Subcutaneous preadipocyte (primary cell): ENCODE data around the gene NRBP1. TPM values are rescaled to one million over a fixed set of nuclear protein-coding genes. Genes with fewer than 3 reads are reported as not detected.

Experiments
- small RNA-seq: library from RNA; depleted of rRNA; stranded (forward); fragments of <200 nt; gene quantifications from one replicate; pipeline ENCODE3, GENCODE V24; 2012
- total RNA-seq: library from RNA; depleted of rRNA; stranded (reverse); fragments of >200 nt; gene quantifications from 2 replicates; pipeline ENCODE4 v1.2.3, GENCODE V29; 2012

The NRBP1 gene
- total RNA-seq = 89.7 and 101 TPM in 2 replicates

DNA sequence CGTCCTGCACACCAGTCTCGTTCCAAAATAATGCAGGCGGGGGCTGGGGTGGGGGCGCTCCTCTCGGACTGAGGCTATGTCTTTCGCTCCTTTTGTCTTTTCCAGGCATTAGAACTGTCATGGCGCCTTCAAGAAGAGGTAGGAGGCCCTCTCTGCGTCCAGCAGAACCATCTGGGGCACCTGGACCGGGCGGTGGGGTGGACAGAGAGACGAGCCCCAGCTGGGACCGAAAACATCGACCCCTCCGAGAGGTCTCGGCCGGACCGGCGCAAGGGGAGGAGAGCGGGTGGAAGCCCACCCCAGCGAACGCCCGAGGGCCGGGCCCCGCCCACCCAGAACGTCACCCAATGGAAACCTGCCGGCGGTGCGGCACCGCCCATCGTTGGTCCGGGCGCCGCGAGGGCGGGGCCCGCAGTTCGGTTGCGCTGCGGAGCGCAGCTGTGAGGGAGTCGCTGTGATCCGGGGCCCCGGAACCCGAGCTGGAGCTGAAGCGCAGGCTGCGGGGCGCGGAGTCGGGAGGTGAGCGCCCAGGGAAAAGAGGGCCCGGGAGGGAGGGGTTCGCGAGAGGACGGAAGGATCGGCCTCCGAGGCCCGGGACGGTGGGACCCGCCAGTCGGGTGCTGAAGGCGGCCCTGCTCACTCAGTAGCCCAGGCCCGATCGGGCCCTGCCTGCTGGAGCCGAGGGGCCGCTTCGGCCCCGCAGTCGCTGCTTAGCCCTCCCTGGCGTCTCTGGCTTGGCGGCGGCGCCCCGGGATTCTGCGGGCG, at the start of gene NRBP1:
TSS of gene NRBP1 (plus strand) at position 419 of the 765 bp plus-strand sequence. CDS start 4,643 bp downstream, outside the sequence.

DNA sequence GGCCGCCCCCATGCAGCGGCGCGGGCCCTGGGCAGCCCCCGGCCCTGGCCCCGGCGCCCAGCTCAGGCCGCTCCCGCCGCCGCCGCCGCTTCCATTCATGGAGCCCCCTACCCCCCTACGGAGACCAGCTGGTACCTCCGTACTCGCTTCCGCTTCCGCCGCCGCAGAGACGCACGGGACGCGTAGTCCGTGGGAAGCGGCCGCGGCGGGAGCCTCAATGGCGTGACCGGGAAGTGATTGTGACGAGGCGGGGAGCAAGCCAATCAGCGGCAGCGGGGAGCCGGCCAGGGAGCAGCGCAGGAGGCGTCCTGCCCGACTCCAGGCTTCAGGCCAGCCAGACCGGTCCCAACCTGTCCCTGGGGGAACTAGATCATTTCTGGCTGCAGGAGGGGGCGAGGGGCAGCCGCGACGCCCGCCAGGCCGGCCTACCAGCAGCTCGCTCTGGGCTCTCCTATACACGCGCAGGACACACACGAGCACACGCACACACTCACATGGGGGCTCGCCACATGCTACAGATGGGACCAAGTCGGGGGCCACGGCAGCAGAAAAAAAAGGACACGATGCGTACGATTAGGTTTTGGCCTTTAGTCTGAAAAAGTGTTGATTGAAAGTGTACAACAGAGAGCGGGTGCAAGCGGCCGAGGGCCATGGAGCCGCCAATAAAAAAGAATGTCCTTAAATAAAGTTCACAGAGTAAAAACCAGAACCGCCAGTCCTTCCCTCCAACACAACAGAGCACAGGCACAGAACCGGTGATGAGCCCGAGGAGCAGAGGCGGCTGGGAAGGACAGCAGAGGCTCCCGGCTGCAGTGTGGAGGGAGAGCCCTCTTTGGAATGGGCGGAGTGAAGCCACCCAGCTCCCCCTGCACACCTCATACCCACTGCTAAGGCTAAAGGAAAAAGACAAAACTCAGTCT, 47.5 kb upstream of the NRBP1 start, which contains the start of gene ZNF513:
TSS of gene ZNF513 (minus strand) at position 109 of the 920 bp plus-strand sequence. CDS start 208 bp downstream, outside the sequence.

DNA sequence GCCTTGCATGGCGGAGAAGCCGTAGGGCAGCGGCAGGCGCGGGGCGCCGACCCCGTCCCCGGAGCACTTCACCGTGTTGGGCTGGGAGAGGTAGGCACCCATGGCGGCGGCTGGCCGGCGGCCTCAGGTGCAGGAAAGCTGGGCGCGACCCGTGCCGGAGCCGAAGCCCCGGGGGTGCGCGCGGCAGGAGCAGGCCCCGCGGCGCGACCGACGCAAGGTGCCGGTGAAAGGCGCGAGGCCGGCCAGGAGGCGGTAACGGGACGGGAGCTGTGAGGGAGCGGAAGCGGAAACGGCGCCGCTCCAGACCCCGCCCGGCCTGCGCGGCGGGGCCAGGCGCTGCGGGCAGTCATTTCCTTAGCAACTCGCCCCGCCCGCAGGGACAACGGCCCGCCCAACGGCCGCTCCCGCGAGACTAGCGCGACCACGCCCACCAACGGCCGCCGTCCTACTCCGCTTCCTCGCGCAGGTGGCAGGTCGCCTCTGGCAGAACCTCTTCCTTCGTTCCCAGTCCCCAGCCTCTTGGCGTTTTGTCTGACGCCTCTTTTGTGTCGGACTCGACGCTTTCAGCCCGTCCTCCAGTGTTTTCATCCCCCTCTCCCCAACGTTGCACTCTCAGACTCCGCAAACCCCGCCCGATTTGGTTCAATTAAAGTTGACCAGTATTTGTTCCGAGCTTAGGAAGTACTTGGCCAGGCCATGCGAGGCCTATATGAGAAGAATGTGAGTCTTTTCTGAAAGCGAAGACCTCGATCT, 18.9 kb upstream of the NRBP1 start, which contains the start of gene PPM1G:
TSS of gene PPM1G (minus strand) at position 271 of the 753 bp plus-strand sequence. CDS start at position 102, 169 bp downstream.

DNA sequence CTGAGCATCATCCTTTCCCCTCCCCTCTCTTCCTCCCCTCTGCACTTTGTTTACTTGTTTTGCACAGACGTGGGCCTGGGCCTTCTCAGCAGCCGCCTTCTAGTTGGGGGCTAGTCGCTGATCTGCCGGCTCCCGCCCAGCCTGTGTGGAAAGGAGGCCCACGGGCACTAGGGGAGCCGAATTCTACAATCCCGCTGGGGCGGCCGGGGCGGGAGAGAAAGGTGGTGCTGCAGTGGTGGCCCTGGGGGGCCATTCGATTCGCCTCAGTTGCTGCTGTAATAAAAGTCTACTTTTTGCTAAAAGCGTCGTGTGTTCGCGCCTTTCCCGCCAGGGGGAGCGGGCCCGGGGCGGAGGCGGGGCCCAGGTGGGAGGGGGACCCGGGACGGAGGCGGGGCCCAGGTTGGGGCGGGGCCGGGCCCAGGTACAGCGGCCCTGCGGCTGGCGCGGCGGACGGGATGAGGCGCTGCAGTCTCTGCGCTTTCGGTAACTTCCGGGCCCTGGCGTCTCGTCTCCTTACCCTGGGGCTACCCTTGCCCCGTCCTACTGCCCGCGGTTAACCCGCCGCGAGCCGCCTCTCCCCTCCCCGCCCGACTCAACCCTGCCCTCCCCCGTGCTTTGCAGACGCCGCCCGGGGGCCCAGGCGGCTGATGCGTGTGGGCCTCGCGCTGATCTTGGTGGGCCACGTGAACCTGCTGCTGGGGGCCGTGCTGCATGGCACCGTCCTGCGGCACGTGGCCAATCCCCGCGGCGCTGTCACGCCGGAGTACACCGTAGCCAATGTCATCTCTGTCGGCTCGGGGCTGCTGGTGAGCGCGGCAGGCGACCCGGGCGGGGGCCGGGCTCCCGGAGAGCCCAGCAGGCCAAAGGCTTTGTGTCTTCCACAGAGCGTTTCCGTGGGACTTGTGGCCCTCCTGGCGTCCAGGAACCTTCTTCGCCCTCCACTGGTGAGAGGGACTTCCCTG, 13.8 kb downstream of the NRBP1 start, which contains the start of gene KRTCAP3:
TSS of gene KRTCAP3 (plus strand) at position 424 of the 962 bp plus-strand sequence. CDS start at position 456, 32 bp downstream.

DNA sequence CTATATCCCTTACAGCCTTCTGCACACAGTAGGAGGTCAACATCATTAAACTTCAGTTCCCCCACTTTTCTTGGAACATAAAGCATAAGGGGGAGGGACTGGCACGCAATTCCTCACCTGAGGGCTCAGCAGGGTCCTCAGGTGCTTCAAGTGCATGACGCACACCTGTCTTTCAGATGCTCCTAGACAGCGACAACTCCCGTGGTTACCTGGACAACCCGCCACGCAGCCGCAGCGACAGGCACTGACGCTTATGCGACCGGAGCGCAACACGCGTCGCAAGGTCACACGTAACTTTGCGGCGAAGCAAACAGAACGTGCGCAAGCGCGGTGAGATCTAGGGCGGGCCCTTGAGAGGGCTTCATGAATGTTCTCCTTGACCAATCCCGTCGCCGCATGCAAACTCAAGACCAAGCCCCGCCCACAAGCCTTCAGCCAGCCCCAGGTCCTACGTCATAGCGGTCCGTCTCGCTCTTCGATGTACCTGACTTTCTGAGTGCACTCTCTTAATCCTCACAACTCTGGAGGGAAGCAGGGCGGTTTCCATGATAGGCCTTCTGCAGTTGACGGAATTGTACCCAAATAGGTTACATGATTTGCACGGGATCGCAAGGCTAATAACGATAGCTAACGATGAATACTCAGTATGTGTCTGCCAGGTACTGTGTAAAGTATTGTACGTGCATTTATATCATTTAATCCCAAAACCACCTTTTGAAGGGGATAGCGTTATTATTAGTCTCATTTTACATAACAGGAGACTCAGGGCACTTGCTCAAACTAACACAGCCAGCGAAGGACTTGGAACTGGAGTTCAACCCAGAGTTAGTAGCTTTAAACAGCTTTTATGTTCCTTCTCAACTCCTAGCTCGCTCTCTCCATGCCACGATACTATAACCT, 61.3 kb downstream of the NRBP1 start, which contains the start of gene IFT172:
TSS of gene IFT172 (minus strand) at position 246 of the 900 bp plus-strand sequence. CDS start at position 156, 90 bp downstream.

Small RNAs within 50 kb of the gene (small RNA-seq; reads per million reads assigned to genes)
- not detected for gene RNU6-986P

Other genes starting within 250 kb of the NRBP1 start
- gene ATRAID, start 216.6 kb upstream of the NRBP1 start, total RNA-seq = 113 and 144 TPM in 2 replicates
- 43.6 and 48.1 TPM in 2 replicates for gene SLC5A6, start 216.4 kb upstream of the NRBP1 start, total RNA-seq
- gene CAD, start 211.3 kb upstream of the NRBP1 start, total RNA-seq = 40.1 and 62.4 TPM in 2 replicates
- gene SLC30A3, start 165.6 kb upstream of the NRBP1 start, total RNA-seq = not detected in 2 replicates
- gene DNAJC5G, start 153.2 kb upstream of the NRBP1 start, total RNA-seq = not detected in 2 replicates
- gene TRIM54, start 146.2 kb upstream of the NRBP1 start, total RNA-seq = not detected in 2 replicates
- gene UCN, start 120.2 kb upstream of the NRBP1 start, total RNA-seq = 0.59 and 0.73 TPM in 2 replicates
- gene MPV17, start 105.5 kb upstream of the NRBP1 start, total RNA-seq = 88.8 and 100 TPM in 2 replicates
- gene GTF3C2, start 71.9 kb upstream of the NRBP1 start, total RNA-seq = 40.4 and 54.9 TPM in 2 replicates
- gene EIF2B4, start 58.3 kb upstream of the NRBP1 start, total RNA-seq = 26.2 and 28.3 TPM in 2 replicates
- 134 and 139 TPM in 2 replicates for gene SNX17, start 58.0 kb upstream of the NRBP1 start, total RNA-seq
- gene ZNF513, start 47.9 kb upstream of the NRBP1 start, total RNA-seq = 5.7 and 6.6 TPM in 2 replicates
- gene PPM1G, start 19.0 kb upstream of the NRBP1 start, total RNA-seq = 73.5 and 102 TPM in 2 replicates
- gene KRTCAP3, start 13.8 kb downstream of the NRBP1 start, total RNA-seq = 0.39 TPM in 1 of 2 replicates, not detected in the other
- gene IFT172, start 61.1 kb downstream of the NRBP1 start, total RNA-seq = 26.6 and 27.6 TPM in 2 replicates
- gene FNDC4, start 66.6 kb downstream of the NRBP1 start, total RNA-seq = 8.4 and 11.0 TPM in 2 replicates
- gene GCKR, start 68.2 kb downstream of the NRBP1 start, total RNA-seq = 0.73 TPM in 1 of 2 replicates, not detected in the other
- 16.5 and 22.7 TPM in 2 replicates for gene ZNF512, start 154.4 kb downstream of the NRBP1 start, total RNA-seq
- 0.73 and 1.2 TPM in 2 replicates for gene CCDC121, start 200.4 kb downstream of the NRBP1 start, total RNA-seq
- gene GPN1, start 200.4 kb downstream of the NRBP1 start, total RNA-seq = 29.4 and 33.4 TPM in 2 replicates
- 20.3 and 31.2 TPM in 2 replicates for gene SUPT7L, start 235.0 kb downstream of the NRBP1 start, total RNA-seq
- gene SLC4A1AP, start 235.3 kb downstream of the NRBP1 start, total RNA-seq = 17.3 and 24.0 TPM in 2 replicates